K562 (cell line): Measurements from ENCODE around the gene NR1I3.
A peak's percentile ranks its signal among the peaks of the same experiment; 100 is the strongest.

Source experiments
- ARHGAP35 ChIP-seq: fragments of 450-650 bp; IDR thresholded peaks from 2 replicates; pipeline ENCODE4 v1.6.1; 2018; ENCODE audit not compliant: partially characterized antibody
- ETS1 ChIP-seq: conservative IDR thresholded peaks from 2 replicates; pipeline ENCODE4 v1.6.1; 2011; ENCODE audit warnings: low read depth, mild to moderate bottlenecking, low read length; ENCODE audit not compliant: control insufficient read depth
- GABPA ChIP-seq: fragments of 200-800 bp; sonication (Bioruptor generic); conservative IDR thresholded peaks from 2 replicates; pipeline ENCODE4 v1.6.1; 2016; ENCODE audit warnings: low read depth, missing genetic modification characterization, missing compliant biosample characterization
- RCOR1 ChIP-seq, 2 experiments: IDR thresholded peaks; 2 replicates each; pipeline ENCODE4 v1.6.1; 2012; ENCODE audit warnings: low read depth in 2 of 2, low read length in 2 of 2, borderline replicate concordance in 1 of 2, improper control_type of control experiment in 1 of 2

GRCh38 chr1:161201836-161202712 lies 35.9 kb downstream of the NR1I3 start, which contains the start of gene NDUFS2:
- peak; percentile 95 for TF ChIP-seq ETS1
- TF ChIP-seq RCOR1 (IDR thresholded peaks at IDR 0.05; ENCODE audit: borderline replicate concordance in 1 of 2, low read depth in 2 of 2, low read length in 2 of 2) = peak in 1 of 2 experiments; percentile 37; a peak in 3 of 4 replicates
- TF ChIP-seq ARHGAP35 = no peak
- peak; percentile 97 for TF ChIP-seq GABPA (tag)
